A172 (cell line): ENCODE data around the gene AGMO. TPM values are rescaled to one million over a fixed set of nuclear protein-coding genes. Genes with fewer than 3 reads are reported as not detected.

ENCODE experiments used
- total RNA-seq: library from RNA; depleted of rRNA; stranded (reverse); fragments of >200 nt; shearing (Covaris generic); gene quantifications from 2 replicates; pipeline ENCODE4 v1.2.3, GENCODE V29; 2014; rRNA removed

AGMO gene
- total RNA-seq, 1 experiment from 2014 or later: not detected

Other genes with a start within 250 kb of the AGMO start
- gene MEOX2, start 124.7 kb upstream of the AGMO start, total RNA-seq: not detected in 2 replicates